Activated naive CD8-positive, alpha-beta T cell treated with anti-CD3 and anti-CD28 coated beads, Interleukin-2, amount 50 U/mL, for 16 hours (primary cell): Measurements from ENCODE around the gene ADAM12.
"Not testable (repeated sequence)": the region's sequence is repeated elsewhere in the genome, so short reads cannot be mapped to it uniquely, and the experiment has no call there.

Experiments used
- DNase-seq: peaks from one replicate; pipeline ENCODE4 v3.0.0-alpha.2; 2020; ENCODE audit warnings: low read depth, low spot score

The ADAM12 gene

DNA sequence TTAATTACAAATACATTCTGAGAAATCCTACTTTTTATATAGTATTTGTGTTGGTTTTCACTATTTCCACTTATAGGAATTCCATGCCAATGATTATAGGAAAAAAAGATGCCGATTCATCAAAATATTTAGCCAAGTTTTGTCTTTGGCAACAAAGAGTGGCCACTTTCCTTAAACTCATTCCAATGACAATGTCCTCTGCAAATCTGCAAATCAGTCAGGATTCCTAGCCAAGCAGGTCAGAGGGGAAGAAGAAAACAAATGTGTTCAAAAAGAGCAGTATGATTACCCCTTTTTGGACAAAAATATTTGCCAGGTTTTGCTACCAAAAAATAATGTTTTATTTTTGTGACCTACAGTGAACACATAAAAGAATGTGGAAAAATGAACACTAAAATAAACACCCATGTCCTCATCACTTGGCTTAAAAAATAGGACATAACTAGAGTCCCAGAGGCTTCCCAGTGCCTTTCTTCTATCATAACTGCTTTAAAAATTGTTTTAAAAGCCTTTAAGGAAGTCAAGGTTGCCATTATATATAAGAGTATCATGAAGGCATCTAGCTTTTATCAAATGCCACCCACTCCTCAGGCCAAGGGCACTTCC, 125.9 kb downstream of the ADAM12 start:
- DNase-seq, result no peak

DNA sequence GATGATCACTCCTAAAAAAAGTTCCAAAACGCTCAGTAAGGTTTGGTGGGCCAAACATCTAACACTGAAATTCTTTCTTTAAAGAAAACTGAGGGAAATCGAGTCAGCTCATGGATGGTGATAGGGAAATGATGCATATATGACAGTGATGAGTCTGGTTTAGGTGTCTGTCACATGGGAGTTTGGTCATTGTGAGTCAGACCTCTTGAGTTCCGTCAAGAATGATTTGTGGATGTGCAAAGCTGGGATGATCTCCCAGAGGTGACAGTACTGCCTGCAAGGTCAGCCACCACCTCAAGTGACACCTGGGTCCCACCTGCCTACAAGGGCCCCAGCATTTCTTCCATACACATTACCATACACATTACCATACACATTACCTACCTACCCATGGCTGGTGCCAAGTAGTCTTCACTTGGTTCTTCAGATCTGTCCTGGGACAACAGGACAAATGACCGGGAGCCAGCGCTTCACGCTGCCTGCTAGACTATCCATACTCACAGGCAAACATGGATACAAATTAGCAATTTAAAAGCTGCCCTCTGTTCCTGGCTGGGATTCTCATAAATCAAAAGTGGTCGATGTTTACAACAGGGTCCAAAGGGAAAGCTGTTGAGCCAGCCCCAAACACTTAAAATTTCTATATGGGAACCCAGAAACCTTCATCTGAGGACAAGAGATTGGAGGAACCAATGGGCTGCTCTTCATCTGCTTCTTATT, 128.4 kb downstream of the ADAM12 start:
- DNase-seq, result no peak

DNA sequence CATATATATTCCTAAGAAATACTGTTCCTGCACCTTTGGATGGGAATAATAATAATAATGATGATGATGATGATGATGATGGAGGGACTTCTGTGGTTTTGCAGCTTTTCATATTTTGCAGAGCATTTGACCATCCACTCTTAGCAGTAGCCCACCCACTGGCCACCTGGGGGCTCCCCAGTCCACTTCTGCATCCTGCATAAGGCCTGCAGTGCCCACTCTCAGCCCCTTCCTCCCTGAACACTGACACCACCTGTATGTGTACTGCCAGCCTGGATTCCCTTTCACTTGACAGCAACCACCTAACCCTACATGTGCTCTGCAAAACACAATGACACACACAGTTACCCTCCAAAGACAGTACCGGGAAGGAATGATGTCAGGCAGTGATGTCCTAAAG, 131.4 kb downstream of the ADAM12 start:
- no peak for DNase-seq

DNA sequence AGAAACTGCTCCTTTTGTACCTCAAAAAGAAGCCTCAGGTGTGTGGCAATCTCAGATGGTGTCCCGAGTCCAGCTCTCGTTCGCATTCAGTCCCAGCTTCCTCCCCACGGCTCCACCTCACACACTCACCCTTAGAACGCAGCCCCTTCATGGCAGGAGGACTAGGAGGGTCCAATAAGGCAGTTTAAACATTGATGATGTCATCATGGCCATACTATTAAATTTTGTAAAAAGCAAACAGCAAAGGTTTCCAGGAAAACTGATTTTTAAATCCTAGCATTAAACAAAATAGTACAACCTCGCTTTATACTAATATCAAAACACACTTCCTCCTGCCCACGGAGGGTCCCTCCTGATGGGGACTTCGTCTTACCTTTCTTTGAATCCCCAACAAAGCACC, 133.0 kb downstream of the ADAM12 start:
- DNase-seq, result no peak

DNA sequence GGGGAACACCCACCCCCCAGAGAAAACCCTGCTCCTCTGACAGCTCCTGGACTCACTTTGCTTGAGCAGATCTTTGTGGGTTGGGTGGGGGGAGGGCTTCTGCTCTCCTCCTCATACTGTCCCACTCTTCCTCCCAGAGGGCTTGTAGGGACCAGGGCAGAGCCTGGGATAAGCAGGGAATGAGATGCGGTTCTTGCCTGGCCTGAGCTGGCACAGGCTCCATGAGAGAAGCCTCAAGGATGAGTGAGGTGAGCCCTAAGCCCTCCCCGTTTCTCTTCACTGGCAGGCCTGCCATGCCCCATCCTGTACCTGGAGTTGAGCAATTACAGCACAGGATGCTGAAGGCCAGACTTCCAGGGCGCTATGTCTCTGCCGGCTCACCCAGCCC, 134.7 kb downstream of the ADAM12 start:
- DNase-seq, result no peak

DNA sequence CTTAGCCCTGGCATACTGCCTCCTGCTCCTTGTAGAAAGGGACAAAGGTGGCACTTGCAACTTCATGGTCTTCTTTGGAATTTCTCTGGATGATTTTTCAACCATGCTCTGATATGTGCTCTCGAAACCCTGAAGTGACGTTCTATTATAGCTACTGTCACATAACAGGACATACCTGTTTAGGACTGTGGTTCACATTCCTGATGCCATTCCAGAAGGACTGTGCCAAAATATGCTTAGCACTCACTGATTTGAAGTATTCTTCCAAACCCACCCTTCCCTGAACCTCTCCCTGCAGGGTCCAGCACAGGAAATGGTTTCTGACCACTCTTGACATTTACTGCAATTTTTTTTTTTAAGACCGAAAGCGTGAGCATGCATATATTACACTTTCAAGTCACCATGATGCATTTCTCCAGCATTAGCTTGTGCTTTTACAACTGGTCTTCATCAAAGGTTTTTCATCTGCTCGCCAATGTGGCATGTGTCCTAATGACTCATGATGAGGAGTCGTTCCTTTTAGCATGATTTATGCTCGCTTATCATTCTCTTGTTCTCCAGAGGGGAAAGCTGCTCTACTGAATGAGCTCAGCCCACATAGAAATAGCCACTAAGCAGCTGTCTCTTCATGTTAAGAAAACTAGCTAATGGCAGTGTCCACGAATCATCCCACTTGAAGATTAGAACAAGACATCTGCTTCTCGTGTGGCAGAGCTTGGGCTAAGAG, 135.2 kb downstream of the ADAM12 start:
- no peak for DNase-seq

DNA sequence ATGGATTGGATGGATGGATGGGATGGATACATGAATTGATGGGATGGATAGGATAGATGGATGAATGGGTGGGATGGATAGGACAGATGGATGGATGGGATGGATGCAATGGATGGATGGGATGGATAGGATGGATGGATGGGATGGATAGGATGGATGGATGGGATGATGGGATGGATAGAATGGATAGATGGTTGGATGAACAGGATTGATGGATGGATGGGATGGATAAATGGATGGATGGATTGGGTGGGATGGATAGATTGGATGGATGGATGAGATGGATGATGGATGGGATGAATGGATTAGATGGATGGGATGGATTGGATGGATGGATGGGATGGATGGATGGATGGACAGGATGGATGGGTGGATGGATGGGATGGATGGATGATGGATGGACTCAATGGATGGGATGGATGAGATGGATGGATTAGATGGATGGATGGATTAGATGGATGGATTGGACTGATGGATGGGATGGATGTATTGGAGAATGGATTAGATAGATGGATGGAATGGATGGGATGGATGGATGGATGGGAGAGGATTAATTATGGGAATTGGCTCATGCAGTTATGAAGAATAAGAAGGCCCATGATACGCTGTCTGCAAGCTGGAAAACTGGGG, 136.4 kb downstream of the ADAM12 start:
- no peak for DNase-seq

DNA sequence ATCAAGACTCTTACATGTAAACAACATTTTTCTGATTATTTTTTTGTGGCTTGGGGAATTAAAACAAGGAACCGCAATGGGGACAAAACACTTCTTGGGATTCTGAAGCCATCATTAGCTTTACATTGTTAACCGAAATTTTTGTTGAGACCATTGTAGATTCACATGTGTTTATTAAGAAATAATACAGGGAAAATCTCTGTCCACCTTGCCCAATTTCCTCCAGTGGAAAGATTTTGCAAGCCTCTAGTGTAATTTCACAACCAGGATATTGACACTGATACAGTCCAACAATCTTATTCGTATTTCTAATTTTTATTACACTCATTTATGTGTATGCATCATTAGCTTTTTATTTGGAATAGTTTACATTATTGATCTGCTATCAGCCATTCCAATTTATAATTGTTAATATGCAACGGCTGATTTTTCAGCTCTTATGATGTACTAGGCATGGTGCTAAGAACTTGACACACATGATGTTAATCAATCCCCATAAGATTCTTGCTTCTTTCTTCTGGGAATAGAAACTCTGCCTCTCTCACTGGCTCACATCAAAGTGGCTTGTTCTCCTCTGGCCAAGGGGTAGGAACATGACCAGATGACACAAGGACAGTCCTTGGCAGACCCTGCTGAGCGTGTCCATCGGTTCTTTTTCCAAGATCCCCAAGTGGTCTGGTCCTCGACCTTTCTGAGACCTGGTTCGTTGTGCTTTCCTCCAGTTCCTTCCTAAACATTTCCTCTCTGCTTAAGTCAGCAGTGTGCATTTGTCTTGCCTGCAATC, 137.6 kb downstream of the ADAM12 start:
- DNase-seq, result no peak

DNA sequence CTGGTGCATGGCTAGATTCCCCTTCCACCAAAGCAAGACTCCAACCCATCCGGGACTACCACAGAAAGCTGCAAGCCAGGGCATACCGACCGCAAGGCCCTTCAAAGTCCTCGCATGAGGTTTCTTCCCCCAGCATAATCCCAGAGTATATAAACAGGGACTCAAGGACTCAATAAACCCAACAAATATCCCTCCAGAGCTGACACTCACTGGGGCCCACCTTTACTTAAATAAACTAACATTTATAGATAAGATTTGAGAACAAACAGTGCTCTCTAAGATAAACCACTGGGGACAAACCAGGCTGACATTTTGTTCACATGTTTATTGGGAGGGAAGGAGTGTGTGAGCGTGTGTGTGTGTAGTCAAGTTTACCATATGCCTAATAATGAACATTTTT, 138.2 kb downstream of the ADAM12 start:
- DNase-seq, result no peak

DNA sequence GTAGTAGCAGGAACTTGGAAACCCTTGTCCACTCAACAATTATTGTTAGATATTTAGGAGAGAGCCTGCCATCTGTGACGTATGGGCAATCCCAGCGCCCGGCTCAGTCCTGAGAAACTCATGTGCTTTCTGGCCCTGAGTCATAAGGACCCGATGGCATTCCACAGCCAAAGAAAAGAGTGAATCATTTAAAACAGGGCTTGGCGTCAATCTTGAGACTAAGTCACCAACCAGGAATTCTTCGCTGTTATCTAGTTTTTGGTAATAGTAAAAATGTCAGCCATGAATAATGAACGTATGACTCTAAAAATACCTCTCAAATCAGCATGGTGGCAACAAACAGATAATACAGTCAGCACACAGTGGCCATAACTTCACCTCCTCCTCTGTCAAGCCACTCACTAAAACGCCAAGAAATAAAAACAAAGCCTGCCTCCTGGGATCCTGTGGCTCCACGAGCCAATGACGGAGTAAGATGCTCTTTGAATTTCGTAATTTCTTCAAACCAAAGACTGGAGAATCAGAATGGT, 140.8 kb downstream of the ADAM12 start:
- DNase-seq, result no peak

DNA sequence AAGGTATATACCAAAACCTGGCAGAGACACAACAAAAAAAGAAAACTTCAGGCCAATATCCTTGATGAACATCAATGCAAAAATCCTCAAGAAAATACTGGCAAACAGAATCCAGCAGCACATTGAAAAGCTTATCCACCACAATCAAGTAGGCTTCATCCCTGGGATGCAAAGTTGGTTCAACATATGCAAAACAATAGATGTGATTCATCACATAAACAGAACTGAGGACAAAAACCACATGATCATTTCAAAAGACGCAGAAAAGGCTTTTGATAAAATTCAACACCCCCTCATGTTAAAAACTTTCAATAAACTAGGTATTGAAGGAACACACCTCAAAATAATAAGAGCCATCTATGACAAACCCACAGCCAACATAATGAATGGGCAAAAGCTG, 141.9 kb downstream of the ADAM12 start:
- DNase-seq, result not testable (repeated sequence)

DNA sequence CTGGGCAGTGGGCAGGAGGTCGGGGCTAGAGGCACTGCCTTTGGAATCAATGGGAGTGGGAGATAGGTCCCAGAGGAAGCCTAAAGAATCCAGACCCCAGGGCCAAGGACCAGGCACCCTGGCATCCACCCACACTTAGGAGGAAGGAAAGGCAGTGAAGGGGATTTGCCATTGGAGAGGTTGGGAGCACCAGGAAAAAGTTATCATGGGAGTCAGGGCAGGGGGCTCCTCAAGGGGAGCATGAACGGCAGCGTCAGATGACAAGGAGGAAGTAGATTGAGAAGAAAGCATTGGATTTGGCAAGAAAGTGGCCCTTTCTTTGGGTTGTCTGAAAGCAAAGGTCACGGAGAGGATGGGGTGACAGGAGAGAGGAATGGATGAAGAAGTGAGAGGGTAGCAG, 142.8 kb downstream of the ADAM12 start:
- DNase-seq, result no peak

DNA sequence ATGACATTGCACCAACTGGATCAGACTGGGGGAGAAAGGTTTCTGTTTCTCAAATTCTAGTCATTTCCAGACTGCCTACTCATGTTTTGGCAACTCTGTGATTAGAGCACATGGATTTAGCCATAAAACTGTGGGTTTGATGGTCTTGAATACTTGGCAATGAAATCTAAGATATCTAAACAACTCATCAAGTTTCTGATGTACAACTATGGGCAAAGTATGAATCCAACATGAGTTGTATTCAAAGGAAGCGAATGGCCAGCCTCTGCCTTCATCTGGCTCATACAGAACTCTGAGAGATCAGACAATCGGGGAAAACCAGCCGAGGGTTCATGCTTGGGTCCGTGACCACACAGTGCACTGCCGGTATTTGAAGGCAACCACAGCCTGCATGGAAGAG, 144.3 kb downstream of the ADAM12 start:
- no peak for DNase-seq

DNA sequence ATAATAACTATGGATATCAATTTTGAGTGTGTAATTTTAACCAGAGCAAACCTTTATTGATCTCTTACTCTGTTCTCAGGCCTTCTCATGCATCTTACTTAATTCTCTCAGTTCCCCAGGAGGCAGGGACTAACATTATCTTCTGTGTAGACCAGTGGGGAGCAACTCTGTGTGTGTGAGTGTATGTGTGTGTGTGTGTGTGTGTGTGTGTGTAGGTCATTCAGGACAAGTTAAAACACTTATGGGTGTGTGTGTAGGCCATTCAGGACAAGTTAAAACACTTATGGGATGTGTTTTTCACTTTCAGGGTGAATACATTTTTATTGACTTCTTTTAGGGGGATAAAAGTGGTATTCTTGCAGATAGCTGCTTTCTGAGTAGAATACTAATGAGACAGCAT, 145.0 kb downstream of the ADAM12 start:
- no peak for DNase-seq

DNA sequence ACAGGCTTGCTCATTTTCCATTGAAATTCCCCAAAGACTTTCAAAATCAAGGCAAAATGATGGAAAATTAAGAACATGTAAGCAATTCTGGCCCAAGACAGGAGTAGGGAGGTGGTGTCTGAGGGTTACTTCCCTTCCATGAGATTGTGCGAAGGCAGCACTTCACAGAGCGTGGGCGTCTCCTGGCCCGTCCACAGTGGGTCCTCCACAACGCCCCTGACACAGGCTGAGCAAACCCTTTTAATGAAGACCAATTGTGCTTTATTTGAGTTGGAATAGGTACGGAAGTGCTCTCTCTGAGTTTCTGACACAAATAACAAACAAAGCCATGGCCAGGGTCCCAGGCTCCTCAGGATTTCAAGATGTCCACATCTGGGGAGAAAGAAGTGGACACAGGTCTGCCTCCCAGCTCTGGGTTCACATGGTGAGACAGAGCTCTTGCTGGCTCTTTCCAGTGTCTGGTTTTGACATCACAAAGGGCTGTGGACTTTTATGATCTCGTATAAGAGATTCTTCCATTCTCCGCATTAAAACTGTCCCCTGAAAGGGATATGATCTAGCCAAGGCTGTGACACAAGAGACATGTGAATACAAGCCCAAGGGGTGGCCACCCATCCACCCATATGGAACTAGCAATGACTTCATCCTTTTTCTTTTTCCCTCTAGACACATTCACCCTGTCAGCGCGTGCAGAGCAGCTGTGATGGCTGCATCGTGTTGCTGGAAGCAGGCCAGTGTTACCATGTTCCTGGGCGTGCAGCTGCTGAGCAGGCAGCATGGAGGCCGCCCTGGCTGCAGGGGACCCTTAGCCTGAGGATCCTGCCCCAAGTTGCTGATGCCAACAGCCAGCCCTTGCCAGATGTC, 145.6 kb downstream of the ADAM12 start:
- DNase-seq, result no peak

DNA sequence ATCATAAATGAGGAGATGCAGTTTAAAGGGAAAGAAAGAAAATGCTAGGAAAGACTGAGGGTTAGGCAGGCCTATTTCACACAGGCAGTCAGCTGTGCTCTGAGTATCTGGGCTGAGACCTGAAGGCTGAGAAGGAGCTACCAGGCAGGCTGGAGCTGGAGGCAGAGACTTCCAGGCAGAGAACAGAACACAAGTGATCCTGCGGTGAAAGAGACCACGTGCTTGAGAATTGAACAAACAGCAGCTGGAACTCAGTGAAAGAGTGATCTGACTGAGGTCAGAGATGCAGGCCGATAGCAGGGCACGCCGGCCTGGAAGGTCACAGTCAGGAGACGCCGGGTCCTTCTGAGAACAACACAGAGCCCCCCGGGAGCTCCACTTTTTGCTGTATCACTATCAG, 147.8 kb downstream of the ADAM12 start:
- no peak for DNase-seq

DNA sequence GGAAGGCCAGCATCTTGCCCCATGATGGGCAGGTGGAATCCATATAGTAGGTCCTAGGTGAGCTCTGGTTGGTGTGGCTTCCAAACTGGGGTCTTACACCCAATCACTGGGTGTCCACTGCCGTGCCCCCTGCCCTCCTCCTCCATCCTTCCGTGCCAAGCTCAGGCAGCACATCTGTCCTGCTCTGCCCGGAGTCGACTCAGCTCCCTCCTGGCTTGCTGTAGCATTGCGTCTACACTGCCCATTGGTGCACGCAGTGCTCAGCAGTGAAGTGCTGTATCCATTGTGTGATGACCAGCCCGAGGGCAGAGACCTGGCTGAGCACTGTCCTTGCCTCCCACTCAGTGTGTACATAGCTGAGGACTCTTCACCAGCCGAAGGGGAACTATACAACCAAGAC, 148.4 kb downstream of the ADAM12 start:
- DNase-seq, result no peak

DNA sequence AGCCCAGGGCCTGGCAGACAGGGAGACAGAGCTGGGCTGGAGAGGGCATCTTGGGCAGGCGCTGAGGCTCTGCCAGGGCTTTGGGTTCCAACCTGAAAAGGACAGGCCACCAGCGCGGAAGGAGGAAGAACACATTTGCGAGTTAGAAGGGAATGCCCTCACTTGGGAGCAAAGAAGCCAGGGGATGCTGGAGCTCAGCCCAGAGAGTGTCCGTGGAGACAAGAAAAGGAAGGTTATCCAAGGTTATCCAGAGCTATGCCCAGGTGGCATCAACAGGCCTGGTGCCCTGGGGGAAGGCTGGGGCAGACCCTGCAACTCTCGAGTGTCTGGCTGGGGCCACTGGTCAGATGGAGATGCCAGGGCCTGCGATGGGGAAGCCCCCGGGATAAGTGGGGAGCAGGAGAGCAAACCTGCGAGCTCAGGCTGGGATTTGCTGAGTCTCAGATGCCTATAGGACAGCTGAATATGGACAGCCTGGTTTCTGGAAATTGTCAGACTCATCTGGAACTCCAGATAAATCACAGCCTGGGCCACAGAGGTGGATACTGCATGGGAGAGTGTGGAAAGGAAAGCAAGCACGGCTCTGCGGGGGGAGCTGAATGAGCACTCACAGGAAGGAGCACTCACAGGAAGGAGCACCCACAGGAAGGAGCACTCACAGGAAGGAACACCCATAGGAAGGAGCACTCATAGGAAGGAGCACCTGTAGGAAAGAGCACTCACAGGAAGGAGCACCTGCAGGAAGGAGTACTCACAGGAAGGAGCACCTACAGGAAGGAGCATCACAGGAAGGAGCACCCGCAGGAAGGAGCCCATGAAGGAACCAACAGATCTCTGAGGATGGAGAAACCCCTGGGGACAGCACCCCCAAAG, 152.1 kb downstream of the ADAM12 start:
- DNase-seq, result no peak

DNA sequence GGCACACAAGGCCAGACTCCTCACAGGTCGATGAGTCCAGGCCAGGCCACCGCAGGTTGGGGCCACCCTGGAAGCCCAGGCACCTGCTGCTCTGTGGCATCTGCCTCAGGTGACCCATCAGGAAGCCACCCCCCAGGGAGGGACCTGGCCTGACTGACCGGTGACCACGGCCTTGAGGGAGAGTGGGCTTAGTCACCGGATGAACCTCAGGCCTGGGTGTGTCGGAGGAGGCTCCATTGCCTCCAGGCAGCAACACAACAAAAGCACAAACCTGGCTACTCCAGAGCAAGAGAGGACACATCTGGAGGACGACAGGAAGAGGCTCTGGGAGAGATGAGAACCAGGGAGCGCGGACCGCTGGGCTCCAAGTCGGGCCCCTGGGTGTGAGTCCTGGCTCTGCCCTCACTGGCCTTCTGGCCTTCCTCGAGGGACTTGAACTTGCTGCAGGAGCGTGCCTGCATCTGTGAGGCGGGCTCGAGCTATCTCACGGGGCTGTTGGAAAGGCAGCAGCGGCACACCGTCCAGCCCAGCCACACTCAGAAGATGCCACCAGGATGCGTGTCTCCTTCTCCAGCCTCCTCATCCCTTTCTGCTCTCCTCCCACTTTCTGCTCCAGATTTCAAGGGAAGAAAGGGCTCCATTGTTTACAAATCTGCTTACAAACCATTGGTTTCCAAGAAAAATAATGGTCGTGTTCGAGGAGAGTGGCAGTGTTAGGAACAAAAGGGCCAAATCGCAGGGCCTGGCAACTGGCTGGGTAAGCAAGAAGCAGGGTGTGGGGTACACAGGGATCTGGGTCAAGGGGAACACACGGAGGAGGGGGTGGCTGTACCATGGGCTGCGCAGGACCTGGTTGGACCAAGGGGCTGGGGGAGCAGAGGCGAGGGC, 152.9 kb downstream of the ADAM12 start:
- DNase-seq, result no peak
